Measurements from ENCODE around the gene ASTN1. TPM values are rescaled to one million over a fixed set of nuclear protein-coding genes. Genes with fewer than 3 reads are reported as not detected.
"Not testable (repeated sequence)": the region's sequence is repeated elsewhere in the genome, so short reads cannot be mapped to it uniquely, and the experiment has no call there.

The ASTN1 gene
- total and polyA plus RNA-seq, 2 experiments from 2014 or later: 1.1 TPM; not detected in 1

DNA sequence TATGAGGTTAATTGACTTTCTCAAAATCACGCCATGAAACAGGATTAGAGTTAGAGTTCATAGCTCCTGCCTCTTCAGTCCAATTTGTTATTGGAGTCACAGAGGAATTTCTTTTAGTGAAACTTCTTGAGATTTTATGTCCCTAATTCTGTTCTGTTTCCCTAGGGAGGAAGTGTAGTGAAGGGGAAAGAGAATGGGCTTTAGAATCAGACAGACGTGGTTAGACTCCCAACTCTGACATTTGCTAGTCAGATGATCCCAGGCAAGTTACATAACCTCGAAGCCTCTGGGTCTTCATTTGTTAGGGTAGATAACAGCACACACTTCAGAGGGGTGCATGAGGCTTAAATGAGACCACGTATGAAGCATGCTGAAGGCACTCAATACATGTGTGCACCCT is 83.9 kb downstream of the ASTN1 start:
- Histone ChIP-seq H4K20me1 (ENCODE audit: insufficient read depth, poor library complexity, severe bottlenecking) (no peaks in the 10 kb centered on the region), H3K79me2 (no peaks in the 10 kb centered on the region), H3K4me1 (ENCODE audit: insufficient read depth) (no peaks in the 10 kb centered on the region), H3K27ac (no peak overlapping the region), H3K4me3 (no peak overlapping the region), H3K9me3 (ENCODE audit: low read depth) (no peaks in the 10 kb centered on the region), H3K9me2 (replicated peaks; ENCODE audit: insufficient read depth) (no peaks in the 10 kb centered on the region), H3K27me3 (peaks cover 10% of the 10 kb centered on the region), H3K4me2 (no peak overlapping the region), H2AFZ (no peak overlapping the region), H3K36me3 (replicated peaks; ENCODE audit: insufficient read depth, low read depth) (no peaks in the 10 kb centered on the region)
- TF ChIP-seq EZH2 (IDR thresholded peaks at IDR 0.05; ENCODE audit: borderline replicate concordance): no peak
- no peak for DNase-seq (ENCODE audit: low spot score)
- 80% methylated on average over 4 of the region's 4 CpGs for WGBS (ENCODE audit: low lambda C conversion rate, missing lambda C conversion rate)

DNA sequence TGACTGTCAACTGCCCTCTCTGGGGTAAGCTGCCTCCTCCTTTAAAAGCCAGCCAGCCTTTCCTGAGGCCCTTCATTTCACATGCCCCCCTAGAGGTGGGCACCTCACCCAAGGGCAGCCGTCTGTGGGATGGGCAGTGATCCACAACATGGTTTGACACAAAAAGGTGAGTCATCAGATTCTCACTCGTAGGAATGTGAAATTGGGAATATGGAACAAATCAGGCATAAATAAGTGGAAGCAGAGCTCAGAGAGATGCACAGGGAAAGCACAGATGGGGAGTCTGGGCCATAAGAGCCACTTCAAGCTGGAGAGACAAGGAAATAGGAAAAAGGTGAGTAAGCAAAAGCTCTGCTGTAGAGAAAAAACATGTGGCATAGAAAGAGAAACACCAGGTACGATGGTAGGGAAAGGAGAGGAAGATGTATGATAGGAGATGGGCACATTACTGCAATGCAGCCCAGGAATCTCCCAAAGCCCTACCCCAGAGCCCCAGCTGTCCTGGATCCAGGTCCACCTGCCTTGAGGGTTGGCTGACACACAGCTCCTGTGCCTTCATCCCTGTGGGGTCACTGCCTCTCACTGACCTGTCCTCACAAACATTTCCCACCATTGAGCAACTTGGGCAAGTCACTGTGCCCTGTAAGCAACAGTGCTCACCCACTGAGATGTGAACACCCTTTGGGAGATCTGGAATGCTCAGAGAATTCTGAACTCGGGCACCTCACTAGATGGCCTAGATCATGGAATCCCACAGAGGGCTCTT is 86.6 kb downstream of the ASTN1 start:
- Histone ChIP-seq H3K9me2 (replicated peaks; ENCODE audit: insufficient read depth) (no peaks in the 10 kb centered on the region), H4K20me1 (ENCODE audit: insufficient read depth, poor library complexity, severe bottlenecking) (no peaks in the 10 kb centered on the region), H3K79me2 (no peaks in the 10 kb centered on the region), H3K36me3 (replicated peaks; ENCODE audit: insufficient read depth, low read depth) (no peaks in the 10 kb centered on the region), H3K4me2 (no peak overlapping the region), H3K9me3 (ENCODE audit: low read depth) (no peaks in the 10 kb centered on the region), H2AFZ (no peak overlapping the region), H3K27me3 (peaks cover 10% of the 10 kb centered on the region), H3K27ac (no peak overlapping the region), H3K4me1 (ENCODE audit: insufficient read depth) (no peaks in the 10 kb centered on the region), H3K4me3 (no peak overlapping the region)
- TF ChIP-seq, protein P1, sequence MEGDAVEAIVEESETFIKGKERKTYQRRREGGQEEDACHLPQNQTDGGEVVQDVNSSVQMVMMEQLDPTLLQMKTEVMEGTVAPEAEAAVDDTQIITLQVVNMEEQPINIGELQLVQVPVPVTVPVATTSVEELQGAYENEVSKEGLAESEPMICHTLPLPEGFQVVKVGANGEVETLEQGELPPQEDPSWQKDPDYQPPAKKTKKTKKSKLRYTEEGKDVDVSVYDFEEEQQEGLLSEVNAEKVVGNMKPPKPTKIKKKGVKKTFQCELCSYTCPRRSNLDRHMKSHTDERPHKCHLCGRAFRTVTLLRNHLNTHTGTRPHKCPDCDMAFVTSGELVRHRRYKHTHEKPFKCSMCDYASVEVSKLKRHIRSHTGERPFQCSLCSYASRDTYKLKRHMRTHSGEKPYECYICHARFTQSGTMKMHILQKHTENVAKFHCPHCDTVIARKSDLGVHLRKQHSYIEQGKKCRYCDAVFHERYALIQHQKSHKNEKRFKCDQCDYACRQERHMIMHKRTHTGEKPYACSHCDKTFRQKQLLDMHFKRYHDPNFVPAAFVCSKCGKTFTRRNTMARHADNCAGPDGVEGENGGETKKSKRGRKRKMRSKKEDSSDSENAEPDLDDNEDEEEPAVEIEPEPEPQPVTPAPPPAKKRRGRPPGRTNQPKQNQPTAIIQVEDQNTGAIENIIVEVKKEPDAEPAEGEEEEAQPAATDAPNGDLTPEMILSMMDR (IDR thresholded peaks at IDR 0.05; ENCODE audit: poor library complexity): no peak
- DNase-seq (ENCODE audit: low spot score): no peak
- WGBS (ENCODE audit: low lambda C conversion rate, missing lambda C conversion rate): 81% methylated on average over 4 of the region's 4 CpGs

DNA sequence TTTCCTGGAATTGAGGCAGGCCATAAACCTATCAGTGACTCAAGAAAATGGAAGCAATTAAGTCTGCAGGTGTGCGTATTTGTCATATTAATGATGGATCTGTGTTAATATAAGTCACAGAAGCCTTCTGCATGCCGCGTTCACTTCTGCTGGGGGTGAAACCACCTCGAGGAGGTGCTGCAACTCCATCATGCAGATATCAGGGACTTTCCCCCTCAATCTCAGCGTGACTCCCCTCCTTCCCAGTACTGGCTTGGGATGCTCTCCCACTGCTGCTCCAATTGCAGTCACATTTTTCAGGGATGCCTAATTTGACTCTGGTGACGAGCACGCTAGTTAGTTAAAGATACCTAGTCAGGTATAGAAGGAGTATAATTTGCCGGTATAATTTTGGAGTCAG is 87.5 kb downstream of the ASTN1 start:
- Histone ChIP-seq H3K79me2 (no peaks in the 10 kb centered on the region), H3K4me1 (ENCODE audit: insufficient read depth) (no peaks in the 10 kb centered on the region), H3K36me3 (replicated peaks; ENCODE audit: insufficient read depth, low read depth) (no peaks in the 10 kb centered on the region), H3K27me3 (peaks cover 7% of the 10 kb centered on the region), H3K9me2 (replicated peaks; ENCODE audit: insufficient read depth) (no peaks in the 10 kb centered on the region), H3K4me2 (no peak overlapping the region), H3K9me3 (ENCODE audit: low read depth) (no peaks in the 10 kb centered on the region), H3K4me3 (no peak overlapping the region), H2AFZ (no peak overlapping the region), H3K27ac (no peak overlapping the region), H4K20me1 (ENCODE audit: insufficient read depth, poor library complexity, severe bottlenecking) (no peaks in the 10 kb centered on the region)
- TF ChIP-seq, protein P1 (IDR thresholded peaks at IDR 0.05; ENCODE audit: poor library complexity): no peak
- TF ChIP-seq EZH2 (IDR thresholded peaks at IDR 0.05; ENCODE audit: borderline replicate concordance) (no peak), EZH2phosphoT487 (IDR thresholded peaks at IDR 0.05; ENCODE audit: low read depth, severe bottlenecking, unreplicated experiment) (no peak)
- 91% methylated on average over 8 of the region's 8 CpGs for WGBS (ENCODE audit: low lambda C conversion rate, missing lambda C conversion rate)
- no peak for DNase-seq (ENCODE audit: low spot score)

DNA sequence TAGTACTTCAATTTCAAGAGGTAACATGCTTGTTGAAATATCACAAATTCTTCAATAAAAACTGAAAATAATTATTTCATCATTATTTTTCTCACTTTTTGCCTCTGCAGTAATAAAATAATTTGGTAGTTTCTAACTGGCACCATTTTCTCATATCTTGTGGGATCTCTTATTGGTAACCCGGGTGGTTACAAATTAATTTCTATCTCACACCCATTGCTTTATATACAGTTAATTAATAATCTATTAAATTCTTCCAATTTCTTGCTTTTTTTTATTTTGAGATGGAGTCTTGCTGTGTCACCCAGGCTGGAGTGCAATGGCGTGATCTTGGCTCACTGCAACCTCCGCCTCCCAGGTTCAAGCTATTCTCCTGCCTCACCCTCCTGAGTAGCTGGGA is 89.7 kb downstream of the ASTN1 start:
- H3K9me3 ChIP-seq (ENCODE audit: low read depth); H3K4me3 ChIP-seq; H3K79me2 ChIP-seq; H3K27me3 ChIP-seq; H3K27ac ChIP-seq; DNase-seq (ENCODE audit: low spot score); H2AFZ ChIP-seq; H4K20me1 ChIP-seq (ENCODE audit: insufficient read depth, poor library complexity, severe bottlenecking); H3K4me2 ChIP-seq; H3K36me3 ChIP-seq (replicated peaks; ENCODE audit: insufficient read depth, low read depth); H3K9me2 ChIP-seq (replicated peaks; ENCODE audit: insufficient read depth); H3K4me1 ChIP-seq (ENCODE audit: insufficient read depth): not testable (repeated sequence)
- WGBS (ENCODE audit: low lambda C conversion rate, missing lambda C conversion rate): 88% methylated on average over 3 of the region's 3 CpGs
